Natural killer cell (primary cell): ENCODE data around the gene TMEM38A. TPM values are rescaled to one million over a fixed set of nuclear protein-coding genes. Genes with fewer than 3 reads are reported as not detected.
"Not testable (repeated sequence)": the region's sequence is repeated elsewhere in the genome, so short reads cannot be mapped to it uniquely, and the experiment has no call there.

Experiments
- ATAC-seq, 3 donors: fragments of 150-1000 bp in 2 of 3; fragments of 200-7000 bp in 1 of 3; cut with Tn5 transposase; 1 replicate in 1 of 3; 2 replicates in 2 of 3; pipeline ENCODE4 v1.10.0; 2021; ENCODE audit warnings: mild to moderate bottlenecking in 2 of 3, moderate library complexity in 2 of 3
- DNase-seq, 2 donors: peaks; one replicate each; pipeline versions ENCODE4 v3.0.0 to v3.0.0-alpha.2; 2013 to 2021; ENCODE audit warnings: mixed read lengths in 1 of 2
- H3K27ac ChIP-seq: one replicate; pipeline ENCODE4 v1.5.1; 2013; ENCODE audit warnings: mild to moderate bottlenecking, low read length
- H3K27me3 ChIP-seq: one replicate; pipeline ENCODE4 v1.6.1; 2013; ENCODE audit warnings: low read length; ENCODE audit not compliant: control insufficient read depth, insufficient read depth
- H3K36me3 ChIP-seq: one replicate; pipeline ENCODE4 v1.6.1; 2013; ENCODE audit warnings: low read length; ENCODE audit not compliant: control insufficient read depth, insufficient read depth
- H3K4me1 ChIP-seq: one replicate; pipeline ENCODE4 v1.6.1; 2013; ENCODE audit warnings: low read length; ENCODE audit not compliant: control insufficient read depth, insufficient read depth
- H3K4me3 ChIP-seq: one replicate; pipeline ENCODE4 v1.5.1; 2013; ENCODE audit warnings: low read length
- H3K9me3 ChIP-seq: one replicate; pipeline ENCODE4 v1.6.1; 2013; ENCODE audit warnings: low read length; ENCODE audit not compliant: control insufficient read depth, insufficient read depth
- H3K27ac Mint-ChIP-seq, 2 donors: one replicate each; pipeline ENCODE4 v1.8.0; 2022; ENCODE audit warnings: mild to moderate bottlenecking in 2 of 2, mixed read lengths in 2 of 2, moderate library complexity in 1 of 2
- H3K27me3 Mint-ChIP-seq, 2 donors: one replicate each; pipeline ENCODE4 v1.8.0; 2022; ENCODE audit warnings: low read depth in 2 of 2, mixed read lengths in 2 of 2
- H3K36me3 Mint-ChIP-seq: one replicate; pipeline ENCODE4 v1.8.0; 2022; ENCODE audit warnings: mixed read lengths
- H3K4me1 Mint-ChIP-seq, 2 donors: one replicate each; pipeline ENCODE4 v1.8.0; 2022; ENCODE audit warnings: mixed read lengths in 2 of 2
- H3K4me3 Mint-ChIP-seq: one replicate; pipeline ENCODE4 v1.8.0; 2022; ENCODE audit warnings: mild to moderate bottlenecking, moderate library complexity, mixed read lengths
- H3K9me3 Mint-ChIP-seq, 2 donors: one replicate each; pipeline ENCODE4 v1.8.0; 2022; ENCODE audit warnings: mixed read lengths in 2 of 2
- WGBS: methylation state at CpG from one replicate; pipeline ENCODE4 v1.1.7; 2013; ENCODE audit warnings: missing lambda C conversion rate; ENCODE audit not compliant: insufficient coverage; 5-methylcytosine and 5-hydroxymethylcytosine counted together
- intact Hi-C: fragments of 100-400 bp; cut with micrococcal nuclease; formaldehyde crosslinking; loops from one replicate; pipeline ENCODE4 v1.14.2; 2022
- total RNA-seq, 4 donors: library from RNA; stranded (reverse); fragments of 120-200 nt in 1 of 4; gene quantifications; one replicate each; pipeline versions ENCODE4 v1.2.3 to v1.2.4, GENCODE V29; 2013 to 2022
- TF ChIP-seq, protein P1 (sequence below): fragments of 200-600 bp; IDR thresholded peaks from one replicate; pipeline ENCODE4 v1.8.0; 2022; ENCODE audit warnings: antibody characterized with exemption

The TMEM38A gene
- total RNA-seq, 3 donors from 2014 or later (not counting 1 experiment from before 2014, with no cell fraction given) = 0.29 to 2.2 (median 0.89) TPM

- WGBS = 88% methylated on average over 11 of the region's 12 CpGs
- H3K27me3 ChIP-seq = no peaks in the 10 kb centered on the region
- intact Hi-C loops = no loop called here
- no peak overlapping the region for H3K27ac ChIP-seq
- Mint-ChIP-seq H3K36me3 (no peaks in the 10 kb centered on the region), H3K4me3 (no peak overlapping the region), H3K4me1 (no peaks in the 10 kb centered on the region), H3K9me3 (no peaks in the 10 kb centered on the region), H3K27ac (no peak overlapping the region), H3K27me3 (no peaks in the 10 kb centered on the region)
- no peaks in the 10 kb centered on the region for H3K36me3 ChIP-seq
- ATAC-seq (no peak), DNase-seq (no peak)
- H3K4me3 ChIP-seq = no peak overlapping the region
- TF ChIP-seq, protein P1, sequence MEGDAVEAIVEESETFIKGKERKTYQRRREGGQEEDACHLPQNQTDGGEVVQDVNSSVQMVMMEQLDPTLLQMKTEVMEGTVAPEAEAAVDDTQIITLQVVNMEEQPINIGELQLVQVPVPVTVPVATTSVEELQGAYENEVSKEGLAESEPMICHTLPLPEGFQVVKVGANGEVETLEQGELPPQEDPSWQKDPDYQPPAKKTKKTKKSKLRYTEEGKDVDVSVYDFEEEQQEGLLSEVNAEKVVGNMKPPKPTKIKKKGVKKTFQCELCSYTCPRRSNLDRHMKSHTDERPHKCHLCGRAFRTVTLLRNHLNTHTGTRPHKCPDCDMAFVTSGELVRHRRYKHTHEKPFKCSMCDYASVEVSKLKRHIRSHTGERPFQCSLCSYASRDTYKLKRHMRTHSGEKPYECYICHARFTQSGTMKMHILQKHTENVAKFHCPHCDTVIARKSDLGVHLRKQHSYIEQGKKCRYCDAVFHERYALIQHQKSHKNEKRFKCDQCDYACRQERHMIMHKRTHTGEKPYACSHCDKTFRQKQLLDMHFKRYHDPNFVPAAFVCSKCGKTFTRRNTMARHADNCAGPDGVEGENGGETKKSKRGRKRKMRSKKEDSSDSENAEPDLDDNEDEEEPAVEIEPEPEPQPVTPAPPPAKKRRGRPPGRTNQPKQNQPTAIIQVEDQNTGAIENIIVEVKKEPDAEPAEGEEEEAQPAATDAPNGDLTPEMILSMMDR = no peak
- H3K4me1 ChIP-seq = no peaks in the 10 kb centered on the region
- H3K9me3 ChIP-seq = no peaks in the 10 kb centered on the region
These were observed 10.8 kb downstream of the TMEM38A start for GRCh38 chr19:16671652-16672274.

DNA sequence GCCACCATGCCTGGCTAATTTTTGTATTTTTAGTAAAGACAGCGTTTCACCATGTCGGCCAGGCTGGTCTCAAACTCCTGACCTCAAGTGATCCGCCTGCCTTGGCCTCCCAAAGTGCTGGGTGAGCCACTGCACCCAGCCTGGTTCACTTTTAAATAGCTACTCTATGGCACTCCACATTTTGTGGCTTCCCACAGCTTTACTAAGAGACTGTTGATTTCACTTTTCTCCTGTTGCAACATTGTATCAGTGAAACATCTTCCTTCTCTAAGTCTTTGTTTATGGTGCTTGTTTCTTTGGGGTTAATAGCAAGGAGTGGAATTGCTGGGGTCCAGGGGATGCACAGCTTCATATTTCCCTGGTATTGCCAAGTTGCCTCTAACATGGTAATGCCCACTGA lies 12.3 kb downstream of the TMEM38A start:
- DNase-seq (no peak), ATAC-seq (no peak)
- intact Hi-C loops = no loop called here
- H3K4me1 Mint-ChIP-seq = no peaks in the 10 kb centered on the region
- Histone ChIP-seq H3K4me1 (no peaks in the 10 kb centered on the region), H3K27me3 (no peaks in the 10 kb centered on the region), H3K9me3 (no peaks in the 10 kb centered on the region), H3K4me3 (no peak overlapping the region), H3K36me3 (no peaks in the 10 kb centered on the region), H3K27ac (no peak overlapping the region)
- no peaks in the 10 kb centered on the region for H3K9me3 Mint-ChIP-seq
- TF ChIP-seq, protein P1 = no peak
- WGBS = 89% methylated on average over 3 of the region's 3 CpGs
- no peaks in the 10 kb centered on the region for H3K36me3 Mint-ChIP-seq
- no peak overlapping the region for H3K27ac Mint-ChIP-seq
- no peak overlapping the region for H3K4me3 Mint-ChIP-seq
- H3K27me3 Mint-ChIP-seq = no peaks in the 10 kb centered on the region

GRCh38 chr19:16673839-16674238 lies 12.9 kb downstream of the TMEM38A start:
- H3K36me3 Mint-ChIP-seq, DNase-seq, H3K27ac ChIP-seq, H3K4me3 Mint-ChIP-seq, intact Hi-C loops, H3K4me1 Mint-ChIP-seq, H3K27ac Mint-ChIP-seq, H3K36me3 ChIP-seq, H3K9me3 ChIP-seq, H3K4me1 ChIP-seq, H3K27me3 ChIP-seq, H3K27me3 Mint-ChIP-seq, ATAC-seq, H3K9me3 Mint-ChIP-seq, H3K4me3 ChIP-seq: not testable (repeated sequence)
- 90% methylated on average over 4 of the region's 4 CpGs for WGBS

GRCh38 chr19:16676101-16676798 lies 15.3 kb downstream of the TMEM38A start:
- Mint-ChIP-seq H3K27me3 (no peaks in the 10 kb centered on the region), H3K27ac (no peak overlapping the region), H3K4me1 (no peaks in the 10 kb centered on the region), H3K4me3 (no peak overlapping the region), H3K9me3 (peaks cover 1 to 2% of the 10 kb centered on the region in 2 donors), H3K36me3 (no peaks in the 10 kb centered on the region)
- no peaks in the 10 kb centered on the region for H3K27me3 ChIP-seq
- intact Hi-C loops = no loop called here
- no peak overlapping the region for H3K4me3 ChIP-seq
- H3K36me3 ChIP-seq = no peaks in the 10 kb centered on the region
- H3K27ac ChIP-seq = no peak overlapping the region
- 89% methylated on average over 14 of the region's 15 CpGs for WGBS
- no peaks in the 10 kb centered on the region for H3K4me1 ChIP-seq
- ATAC-seq (no peak), DNase-seq (no peak)
- H3K9me3 ChIP-seq = peaks cover 9% of the 10 kb centered on the region
- TF ChIP-seq, protein P1 = no peak
